Measurements from ENCODE around the gene PPP4R2.

The PPP4R2 gene

DNA sequence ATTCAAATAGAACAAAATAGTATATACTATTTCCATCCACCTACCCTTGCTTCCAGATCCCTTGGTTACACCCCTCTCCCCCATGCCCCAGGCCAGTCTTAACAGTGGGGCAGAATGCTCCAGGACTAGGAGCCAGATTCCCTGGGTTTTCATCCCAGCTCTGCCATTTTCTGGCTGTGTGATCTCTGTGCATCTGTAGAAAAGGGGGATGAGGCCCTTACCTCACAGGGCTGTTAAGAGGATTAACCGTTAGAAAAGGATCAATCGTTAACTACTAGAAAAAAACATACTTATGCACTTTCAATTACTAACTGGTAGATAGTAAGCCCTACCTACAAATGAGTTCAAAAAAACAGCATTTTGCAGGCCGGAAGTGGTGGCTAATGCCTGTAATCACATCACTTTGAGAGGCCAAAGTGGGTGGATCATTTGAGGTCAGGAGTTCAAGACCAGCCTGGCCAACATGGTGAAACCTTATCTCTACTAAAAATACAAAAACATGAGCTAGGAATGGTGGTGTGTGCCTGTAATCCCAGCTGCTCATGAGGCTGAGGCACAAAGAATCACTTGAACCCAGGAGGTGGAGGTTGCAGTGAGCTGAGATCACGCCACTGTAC, 76.6 kb downstream of the PPP4R2 start:
- no peak for DNase-seq

DNA sequence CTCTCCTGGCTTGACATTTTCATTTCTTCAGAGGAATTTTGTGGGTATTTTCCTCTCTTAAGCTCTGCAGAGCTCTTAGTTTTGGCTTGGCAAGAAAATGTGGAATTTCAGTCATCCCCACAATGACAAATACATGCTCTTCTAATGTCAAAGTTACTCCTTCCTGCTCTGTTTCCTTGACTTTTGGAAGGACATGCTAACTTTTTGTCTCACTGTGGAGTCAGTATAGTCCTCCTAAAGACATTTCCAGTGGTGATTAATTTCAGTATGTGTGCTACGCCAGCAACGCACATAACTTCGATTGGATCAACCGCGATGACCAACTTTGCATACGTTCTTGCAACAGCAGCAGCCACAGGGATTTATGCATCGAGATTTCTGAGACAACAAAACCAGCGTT, 78.2 kb downstream of the PPP4R2 start:
- no peak for DNase-seq

DNA sequence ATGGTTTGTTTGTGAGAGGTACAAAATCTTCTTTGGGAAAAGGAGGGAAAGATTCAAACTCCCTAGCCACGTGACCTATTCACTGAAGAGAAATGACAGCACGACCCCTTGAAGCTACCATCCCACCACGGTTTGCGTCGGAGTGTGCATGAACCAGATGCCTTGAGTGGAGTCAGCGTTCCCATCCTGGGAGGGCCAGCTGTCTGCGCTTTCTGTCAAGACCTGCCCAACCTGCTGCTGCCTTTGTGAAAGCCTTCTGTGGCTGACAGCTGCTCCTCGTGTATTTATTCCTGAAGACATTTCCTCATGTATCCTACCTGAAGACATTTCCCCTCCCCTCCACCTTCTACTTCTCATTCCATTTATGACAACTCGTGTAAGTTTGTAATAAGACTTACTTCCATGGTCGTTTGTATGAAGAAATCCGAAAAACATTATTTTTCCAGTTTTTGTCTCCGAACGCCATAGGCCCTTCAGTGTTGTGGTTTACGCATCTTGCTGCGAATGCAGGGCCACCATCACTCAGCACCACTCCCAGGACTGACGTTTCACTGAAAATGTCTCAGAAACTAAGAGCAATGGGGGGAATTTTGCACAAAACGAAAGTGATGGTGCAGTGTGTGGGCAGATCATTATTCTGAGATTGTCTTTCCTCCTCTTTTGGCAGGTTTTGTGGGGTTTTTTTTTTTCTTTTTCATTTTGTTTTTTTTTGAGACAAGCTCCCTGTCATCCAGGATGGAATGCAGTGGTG, 83.8 kb downstream of the PPP4R2 start:
- no peak for DNase-seq

DNA sequence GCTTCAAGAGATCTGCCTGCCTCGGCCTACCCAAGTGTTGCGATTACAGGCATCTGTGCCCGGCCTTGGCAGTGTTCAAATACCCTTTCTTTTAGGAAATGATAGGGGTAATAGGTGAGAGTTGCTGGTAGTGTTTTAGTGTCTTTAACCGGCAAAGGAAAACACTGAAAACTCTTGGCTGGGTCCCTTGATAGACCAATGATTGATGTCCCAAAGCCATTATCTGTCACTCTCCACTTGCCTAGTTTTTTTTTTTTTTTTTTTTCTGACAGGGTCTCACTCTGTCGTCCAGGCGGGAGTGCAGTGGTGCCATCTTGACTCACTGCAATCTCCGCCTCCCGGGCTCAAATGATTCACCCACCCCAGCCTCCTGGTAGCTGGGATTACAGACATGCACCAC, 84.5 kb downstream of the PPP4R2 start:
- DNase-seq = no peak

DNA sequence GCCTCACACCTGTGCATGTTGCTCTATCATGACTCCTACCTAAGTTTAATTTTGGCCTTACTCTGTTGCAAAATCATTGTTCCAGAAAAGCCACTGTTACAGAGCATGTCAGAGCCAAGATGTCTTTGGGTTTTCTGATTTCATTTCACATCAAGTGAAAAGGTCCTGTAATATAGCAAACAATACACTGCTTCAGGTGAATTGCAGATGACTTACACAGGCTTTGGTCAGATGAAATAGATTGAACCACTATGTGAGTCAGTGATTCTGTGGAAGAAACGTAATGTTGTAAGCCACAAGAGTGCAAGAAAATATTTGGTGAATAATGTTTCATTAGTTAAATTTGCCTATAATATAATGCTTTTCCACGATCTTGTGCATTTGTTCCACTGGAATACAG, 87.6 kb downstream of the PPP4R2 start:
- DNase-seq = no peak

DNA sequence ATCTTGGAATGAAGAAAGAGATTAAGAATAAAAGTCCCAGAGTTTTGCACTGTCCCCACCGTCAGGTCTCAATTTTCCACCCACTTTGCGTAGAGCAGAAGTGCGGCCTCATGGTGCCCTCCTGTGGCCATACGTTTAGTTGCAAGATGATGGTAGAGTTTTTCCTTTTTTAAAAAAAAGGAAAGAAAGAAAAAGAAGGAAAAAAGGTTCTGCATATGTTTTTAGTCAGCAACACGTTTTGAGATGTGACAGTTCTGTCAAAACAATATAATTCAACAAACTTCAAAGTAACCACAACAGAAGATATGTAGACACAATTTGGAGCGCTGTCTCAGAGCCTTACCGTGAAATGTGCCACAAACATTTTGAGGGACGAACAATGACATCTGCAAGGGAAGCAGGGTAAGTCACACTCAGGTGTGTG, 89.5 kb downstream of the PPP4R2 start:
- peak; percentile 16 to 18 for DNase-seq

DNA sequence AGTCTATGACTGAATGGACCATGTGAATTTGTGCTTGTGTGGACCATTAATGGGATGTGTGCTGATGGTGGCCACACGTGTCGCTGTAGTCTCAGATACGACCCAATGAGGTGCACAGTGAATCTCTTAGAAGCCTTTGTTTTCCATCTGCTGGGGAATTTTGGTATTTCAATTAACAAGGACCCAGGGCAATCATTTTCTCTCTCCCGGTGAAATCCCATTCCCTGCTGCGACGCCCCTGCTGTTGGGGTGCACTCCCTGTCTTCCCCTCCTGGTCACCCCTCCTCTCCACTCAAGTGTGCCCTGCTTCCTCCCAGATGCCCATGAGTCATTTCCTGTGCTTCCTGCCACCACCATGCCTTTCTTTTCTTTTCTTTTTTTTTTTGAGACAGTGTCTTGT, 97.5 kb downstream of the PPP4R2 start:
- DNase-seq = no peak

DNA sequence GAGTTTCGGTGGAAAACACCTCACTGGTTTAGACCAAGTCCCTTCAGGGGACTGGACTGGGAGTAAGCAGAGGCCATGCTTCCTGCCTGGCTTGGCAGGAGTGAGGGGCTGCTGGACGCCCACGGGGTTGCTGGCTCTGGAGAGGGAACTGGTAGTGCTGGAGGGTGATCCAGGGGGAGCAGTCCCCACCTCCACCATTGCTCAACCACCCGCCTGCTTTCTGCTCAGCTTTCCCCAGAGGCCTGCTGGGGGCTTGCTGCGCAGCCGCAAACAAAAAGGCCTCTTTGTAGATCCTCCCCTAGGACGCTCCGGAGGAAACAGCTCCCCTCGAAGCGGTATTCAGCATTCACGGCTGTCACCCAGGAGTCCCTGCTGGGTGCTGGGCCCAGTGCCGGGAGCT, 98.3 kb downstream of the PPP4R2 start:
- DNase-seq = no peak

DNA sequence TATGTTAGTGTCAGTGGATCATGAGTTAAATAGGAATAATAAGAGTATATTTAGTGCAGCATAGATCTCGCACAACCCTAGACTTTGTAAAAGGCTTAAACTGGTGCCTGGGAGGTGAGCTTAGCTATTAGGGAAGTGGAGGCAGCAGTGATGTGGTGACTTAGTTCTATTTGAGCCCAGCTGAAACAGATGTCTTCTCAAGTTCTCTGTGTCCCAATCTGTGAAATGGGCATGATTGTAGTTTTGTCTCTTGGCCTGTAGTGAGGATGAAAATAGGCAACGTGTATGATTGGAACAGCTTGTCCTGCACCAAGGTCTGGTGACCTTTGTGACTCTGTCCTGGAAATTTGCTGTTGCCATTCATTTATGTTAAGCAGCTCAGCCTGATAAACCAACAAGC, 99.6 kb downstream of the PPP4R2 start:
- no peak for DNase-seq

DNA sequence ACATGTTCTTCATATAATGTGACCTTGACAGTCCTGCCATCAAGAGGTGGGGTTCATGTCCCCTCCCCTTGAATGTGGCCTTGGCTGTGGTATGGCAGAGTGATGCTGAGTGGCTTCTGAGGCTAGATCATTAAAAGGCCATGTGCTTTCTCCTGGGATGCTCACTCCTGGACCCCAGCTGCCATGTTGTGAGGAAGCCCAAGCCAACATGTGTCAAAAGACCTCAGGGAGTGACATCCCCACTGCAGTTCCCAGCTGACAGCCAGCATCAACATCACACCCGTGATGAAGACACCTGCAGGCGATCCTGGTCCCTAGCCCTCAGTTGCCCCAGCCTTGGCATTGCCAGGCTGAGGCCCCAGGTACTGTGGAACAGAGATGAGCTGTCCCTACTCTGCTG, 101.4 kb downstream of the PPP4R2 start:
- DNase-seq = no peak

DNA sequence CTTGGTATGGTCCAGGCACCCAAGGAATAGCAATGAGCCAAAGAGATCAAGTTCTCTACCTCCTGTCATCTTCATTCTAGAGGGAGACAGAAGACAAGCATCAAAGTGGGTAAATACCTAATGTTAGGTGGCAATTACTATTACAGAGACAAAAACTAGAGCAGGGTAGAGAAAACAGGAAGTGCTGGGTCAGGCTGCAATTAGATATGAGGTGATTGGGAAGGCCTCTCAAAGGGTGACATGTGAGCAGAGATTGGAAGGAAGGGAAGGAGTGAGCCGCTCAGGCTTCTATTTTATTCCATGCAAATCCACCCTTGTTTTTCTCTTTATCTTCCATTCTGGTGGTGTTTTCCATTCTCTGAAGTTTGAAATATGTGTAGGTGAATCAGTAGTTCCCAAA, 102.3 kb downstream of the PPP4R2 start:
- DNase-seq = no peak

DNA sequence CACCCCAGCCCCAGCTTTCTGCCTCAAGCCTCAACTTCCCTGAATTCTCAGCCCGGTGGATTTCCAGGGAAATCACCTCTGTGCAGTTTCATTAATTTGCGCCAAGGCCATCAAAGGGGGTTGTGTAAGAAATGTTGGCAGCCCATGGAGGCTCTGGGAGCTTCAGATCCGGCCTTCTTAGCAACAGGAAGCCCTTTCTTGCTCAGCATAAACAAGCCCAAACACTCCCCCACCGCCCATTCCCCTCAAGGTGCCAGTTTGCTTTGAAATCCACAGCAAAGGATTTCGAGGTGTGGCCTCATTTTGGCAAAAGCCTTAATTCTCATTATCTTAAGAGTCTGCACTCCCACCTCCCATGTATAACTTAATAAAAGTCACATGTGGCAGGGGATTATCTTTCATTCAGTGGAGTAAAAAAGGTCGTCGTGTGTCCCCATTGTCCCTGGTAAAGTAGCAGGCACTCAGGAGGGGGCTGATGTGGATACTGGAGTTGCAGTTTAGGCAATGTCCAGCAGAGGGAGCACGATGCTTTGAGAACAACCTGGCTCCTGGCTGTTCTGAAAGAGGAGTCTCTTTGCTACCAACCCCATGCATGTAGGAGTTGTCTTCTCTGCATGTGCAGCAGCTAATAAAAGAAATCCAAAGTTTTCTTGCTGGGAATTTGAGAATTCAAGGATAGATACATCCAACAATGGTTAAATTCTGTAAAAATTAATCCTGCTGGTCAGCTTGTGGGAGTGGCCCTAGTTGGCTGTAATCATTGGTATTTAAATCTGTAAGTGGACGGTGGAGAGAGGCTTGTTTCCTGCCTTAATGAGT, 104.3 kb downstream of the PPP4R2 start:
- DNase-seq = peak; percentile 72 to 81

DNA sequence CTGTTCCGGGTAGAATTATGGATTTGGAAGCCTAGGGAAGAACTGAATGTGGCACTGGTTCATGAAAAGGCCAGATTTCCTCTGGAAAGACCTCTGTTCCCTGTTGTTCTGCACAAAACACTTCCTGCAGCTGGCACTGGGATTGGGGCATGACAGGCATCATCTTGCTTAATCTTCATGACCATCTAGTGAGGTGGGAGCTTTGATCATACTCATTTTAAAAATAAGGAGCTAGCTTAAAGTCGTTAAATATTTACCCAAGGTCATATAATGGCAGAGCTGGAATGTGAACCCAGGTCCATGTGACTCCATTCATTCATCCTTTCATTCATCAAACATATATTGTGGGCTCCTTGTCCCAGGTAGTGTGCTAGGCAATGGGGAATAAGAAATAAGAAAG, 105.3 kb downstream of the PPP4R2 start:
- no peak for DNase-seq

DNA sequence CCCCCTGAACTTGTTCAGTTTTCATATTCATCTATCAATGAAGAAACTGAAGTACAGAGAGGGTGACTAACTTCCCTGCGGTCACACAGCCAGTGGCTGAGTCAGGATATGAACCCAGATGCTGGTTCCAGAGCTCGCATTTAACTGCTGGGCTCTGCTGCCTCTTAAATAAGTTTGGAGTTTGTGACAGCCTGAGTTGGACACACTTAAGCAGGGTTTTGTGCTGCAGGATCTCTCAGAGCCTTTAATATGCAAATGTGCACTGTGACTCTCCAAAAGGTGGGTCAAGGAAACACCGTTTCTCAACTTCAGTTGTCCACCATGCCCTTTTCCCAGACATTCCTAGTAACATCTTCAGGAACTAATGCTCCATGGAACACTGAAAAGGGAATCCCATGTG, 110.6 kb downstream of the PPP4R2 start:
- DNase-seq = no peak

DNA sequence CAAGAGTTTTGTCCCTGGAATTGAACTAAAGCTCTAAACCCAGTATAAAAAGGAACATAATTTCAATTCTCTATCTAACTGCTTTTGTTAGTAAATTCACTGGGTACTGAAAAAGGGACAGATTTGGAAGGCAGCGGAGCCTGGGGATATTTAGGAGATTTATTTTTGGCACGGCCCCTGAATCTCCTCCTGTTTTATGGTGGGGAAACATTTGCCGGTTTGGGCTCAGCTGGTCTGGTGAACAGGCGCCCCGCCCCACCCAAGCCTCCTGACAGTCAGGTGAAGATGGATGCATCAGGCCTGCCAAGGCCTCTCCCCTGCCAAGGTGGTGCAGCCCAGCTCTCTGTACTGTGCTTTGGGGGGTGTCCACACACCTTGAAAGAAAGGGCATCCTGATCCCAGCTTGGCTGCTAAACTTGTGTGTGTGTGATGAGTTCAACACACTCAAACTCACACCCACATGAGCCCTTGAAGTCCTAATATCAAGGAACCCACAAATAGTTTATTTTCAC, 111.1 kb downstream of the PPP4R2 start:
- no peak for DNase-seq

DNA sequence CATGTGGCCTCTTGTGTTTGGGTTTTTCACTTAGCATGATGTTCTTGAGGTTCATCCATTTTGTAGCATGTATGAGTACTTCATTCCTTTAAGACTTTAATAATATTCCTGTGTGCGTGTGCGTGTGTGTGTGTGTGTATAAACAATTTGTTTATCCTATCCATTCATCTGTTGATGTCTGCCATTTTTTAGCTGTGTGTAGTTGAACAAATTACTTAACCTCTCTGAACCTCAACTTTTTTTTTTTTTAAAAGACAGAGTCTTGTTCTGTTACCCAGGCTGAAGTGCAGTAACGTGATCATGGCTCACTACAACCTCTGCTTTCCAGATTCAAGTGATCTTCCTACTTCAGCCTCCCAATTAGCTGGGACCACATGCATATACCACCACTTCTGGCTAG, 112.1 kb downstream of the PPP4R2 start:
- no peak for DNase-seq

DNA sequence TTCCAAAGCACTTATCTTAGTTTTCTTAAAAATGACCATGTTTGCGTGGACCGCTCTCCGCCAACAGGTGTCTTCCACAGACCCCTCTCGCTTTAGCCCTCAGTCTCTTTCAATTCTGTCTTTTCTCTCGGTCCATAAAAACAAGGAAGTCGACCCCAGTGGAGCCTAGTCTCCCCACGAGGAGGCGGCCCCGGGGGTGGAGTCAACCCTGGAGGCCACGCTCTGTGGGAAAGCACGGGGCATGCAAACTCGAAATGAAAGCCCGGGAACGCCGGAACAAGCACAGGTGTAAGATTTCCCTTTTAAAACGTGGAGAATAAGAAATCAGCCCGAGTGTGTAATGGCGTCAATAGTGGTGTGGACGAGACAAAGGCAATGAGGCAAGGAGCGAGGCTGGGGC, 113.9 kb downstream of the PPP4R2 start:
- DNase-seq = no peak

DNA sequence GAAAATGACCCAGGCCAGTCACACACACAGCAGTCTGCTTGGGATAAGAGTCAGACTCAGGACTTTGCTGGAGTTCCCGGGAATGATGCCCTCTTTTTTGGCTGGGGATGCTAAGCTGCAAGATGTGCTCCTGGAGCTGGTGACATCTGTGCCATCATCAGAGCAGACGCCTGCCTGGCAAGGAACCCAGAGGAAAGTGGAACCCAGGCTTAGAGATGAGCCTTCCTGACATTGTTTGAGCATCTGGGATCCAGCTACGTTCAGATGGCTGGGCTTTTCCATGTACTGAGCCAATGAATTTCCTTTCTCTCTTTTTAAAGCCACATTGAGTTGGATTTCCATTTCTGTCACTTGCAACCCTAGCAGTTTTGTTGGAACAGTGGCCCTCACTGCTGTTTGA, 118.1 kb downstream of the PPP4R2 start:
- DNase-seq = no peak

DNA sequence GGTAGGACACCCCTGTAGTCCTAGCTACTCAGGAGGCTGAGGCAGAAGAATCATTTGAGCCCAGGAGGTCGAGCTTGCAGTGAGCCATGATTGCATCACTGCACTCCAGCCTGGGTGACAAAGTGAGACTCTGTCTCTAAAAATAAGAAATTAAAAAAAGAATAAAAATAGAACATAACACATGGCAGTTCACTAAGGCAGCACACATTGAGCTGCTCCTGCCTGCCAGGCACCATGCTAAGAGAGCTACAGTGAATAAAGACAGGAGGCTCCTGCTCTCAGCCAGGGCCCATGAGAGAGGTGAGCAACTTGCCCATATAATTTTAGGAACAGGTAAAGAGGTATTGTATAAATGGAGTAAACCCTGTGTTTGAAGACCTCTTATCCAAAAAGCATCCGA, 119.2 kb downstream of the PPP4R2 start:
- DNase-seq = no peak
